HG02943 (cell line): ENCODE data around the gene KRTAP23-1.

Experiments
- ATAC-seq: cut with Tn5 transposase; IDR thresholded peaks from one replicate; pipeline ENCODE4 v1.9.1; 2021; ENCODE audit warnings: mild to moderate bottlenecking, low read depth, moderate library complexity; ENCODE audit not compliant: unreplicated experiment

Gene KRTAP23-1

DNA sequence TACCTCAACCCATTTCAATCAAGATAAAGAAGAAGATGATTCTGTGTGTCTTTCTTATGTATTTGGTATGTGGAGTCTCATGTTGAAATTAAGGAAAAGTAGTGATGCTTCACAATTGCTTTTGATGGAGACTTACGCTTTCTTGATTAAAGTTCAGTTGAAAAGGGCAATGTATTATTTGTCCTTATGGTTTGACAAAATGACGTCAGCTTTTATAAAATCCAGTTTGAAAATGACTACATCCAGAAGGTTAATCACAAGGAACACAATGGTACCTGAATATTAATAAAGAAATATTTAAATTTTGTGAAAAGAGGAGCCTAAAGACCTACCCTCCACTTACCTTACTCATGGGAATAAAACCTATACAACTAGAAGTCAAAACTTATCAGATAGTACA is 32.7 kb downstream of the KRTAP23-1 start:
- ATAC-seq = no peak

DNA sequence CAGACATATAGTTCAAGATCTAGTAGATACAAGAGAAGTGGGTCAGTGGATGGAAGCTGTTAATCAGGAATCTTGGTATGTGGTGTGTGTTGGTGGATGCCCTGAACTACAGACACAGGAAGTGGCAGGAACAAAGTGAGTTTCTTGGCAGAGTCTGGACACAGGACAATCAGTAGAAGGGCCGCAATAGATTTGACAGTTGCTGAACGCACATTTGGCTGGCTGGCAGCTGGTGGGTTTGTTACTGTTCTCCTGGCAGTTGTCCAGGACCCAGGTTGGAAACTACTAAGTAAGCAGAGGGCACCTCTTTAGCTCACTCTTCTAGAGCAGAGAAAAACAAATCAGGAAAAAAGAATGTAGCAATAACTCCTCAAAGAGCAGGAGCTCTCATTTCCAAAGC is 41.5 kb downstream of the KRTAP23-1 start:
- ATAC-seq = no peak

DNA sequence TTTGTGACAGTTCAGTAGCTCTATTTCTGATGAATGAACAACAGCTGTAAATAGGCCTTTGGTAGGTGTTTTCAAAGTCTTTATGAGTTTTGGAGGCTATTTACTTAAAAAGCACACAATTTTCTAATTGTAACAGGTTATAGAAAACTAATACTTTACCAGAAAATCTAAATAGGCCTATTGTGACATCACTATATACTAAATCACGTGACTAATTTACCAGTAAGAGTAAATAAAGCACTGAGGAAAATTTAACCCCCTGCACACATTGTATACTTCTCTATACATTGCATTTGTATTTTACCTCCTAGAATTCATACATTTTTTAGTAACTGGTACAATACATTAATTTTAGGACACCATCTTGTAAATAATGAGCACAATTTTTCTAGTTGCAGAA is 43.3 kb downstream of the KRTAP23-1 start:
- no peak for ATAC-seq
